Measurements from ENCODE around the gene BTG4.

GRCh38 chr11:111499483-111499882 lies 12.7 kb downstream of the BTG4 start:
- TF ChIP-seq POLR2AphosphoS5 (IDR thresholded peaks at IDR 0.05; ENCODE audit: insufficient read depth in 1 of 2, low read depth in 1 of 2) (no peak), CTCF (IDR thresholded peaks at IDR 0.05) (no peak)

Measured in vagina (tissue), 2 donors.